A549 (cell line): ENCODE data around the gene SHFL.

Experiments
- TF ChIP-seq, protein P1 (sequence below): IDR thresholded peaks from 2 replicates; pipeline ENCODE4 v1.6.1; 2012
- TF ChIP-seq, protein P2 (sequence below): fragments of >200 bp; sonication (Bioruptor Twin); formaldehyde crosslinking; IDR thresholded peaks from 3 replicates; pipeline ENCODE4 v1.5.1; 2016

DNA sequence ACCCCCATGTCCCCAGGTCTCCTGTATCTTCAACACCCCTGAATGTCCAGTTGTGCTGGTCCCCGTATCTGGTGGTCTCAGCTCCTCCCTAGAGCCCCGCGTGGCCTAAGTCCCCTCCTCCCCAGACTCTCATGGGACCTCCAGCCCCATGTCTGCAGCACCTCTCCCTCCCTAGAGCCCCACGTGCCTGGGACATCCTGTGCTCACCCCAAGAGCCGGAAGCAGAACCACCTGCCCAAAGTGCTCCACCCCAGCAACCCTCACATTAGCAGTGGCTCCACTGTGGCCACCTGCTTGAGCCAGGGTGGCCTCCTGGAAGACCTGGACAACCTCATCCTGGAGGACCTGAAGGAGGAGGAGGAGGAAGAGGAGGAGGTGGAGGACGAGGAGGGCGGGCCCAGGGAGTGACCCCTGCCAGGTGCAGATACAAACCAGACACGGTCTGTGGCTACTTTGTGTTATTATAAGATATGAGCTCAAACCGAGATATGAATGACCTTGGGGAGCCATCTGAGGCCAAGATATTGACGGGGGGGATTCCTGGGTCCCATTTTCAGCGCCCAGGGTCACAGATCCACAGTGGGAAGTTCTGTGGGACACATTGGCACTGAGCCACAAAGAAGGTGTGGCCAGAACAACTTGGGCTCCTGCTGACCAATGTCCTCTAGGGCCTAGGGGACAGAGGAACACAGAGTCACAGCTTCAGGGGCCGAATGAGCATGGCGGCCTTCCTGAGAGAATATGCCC, 6.0 kb downstream of the SHFL start:
- TF ChIP-seq, protein P1, sequence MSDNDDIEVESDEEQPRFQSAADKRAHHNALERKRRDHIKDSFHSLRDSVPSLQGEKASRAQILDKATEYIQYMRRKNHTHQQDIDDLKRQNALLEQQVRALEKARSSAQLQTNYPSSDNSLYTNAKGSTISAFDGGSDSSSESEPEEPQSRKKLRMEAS = no peak
- TF ChIP-seq, protein P2, sequence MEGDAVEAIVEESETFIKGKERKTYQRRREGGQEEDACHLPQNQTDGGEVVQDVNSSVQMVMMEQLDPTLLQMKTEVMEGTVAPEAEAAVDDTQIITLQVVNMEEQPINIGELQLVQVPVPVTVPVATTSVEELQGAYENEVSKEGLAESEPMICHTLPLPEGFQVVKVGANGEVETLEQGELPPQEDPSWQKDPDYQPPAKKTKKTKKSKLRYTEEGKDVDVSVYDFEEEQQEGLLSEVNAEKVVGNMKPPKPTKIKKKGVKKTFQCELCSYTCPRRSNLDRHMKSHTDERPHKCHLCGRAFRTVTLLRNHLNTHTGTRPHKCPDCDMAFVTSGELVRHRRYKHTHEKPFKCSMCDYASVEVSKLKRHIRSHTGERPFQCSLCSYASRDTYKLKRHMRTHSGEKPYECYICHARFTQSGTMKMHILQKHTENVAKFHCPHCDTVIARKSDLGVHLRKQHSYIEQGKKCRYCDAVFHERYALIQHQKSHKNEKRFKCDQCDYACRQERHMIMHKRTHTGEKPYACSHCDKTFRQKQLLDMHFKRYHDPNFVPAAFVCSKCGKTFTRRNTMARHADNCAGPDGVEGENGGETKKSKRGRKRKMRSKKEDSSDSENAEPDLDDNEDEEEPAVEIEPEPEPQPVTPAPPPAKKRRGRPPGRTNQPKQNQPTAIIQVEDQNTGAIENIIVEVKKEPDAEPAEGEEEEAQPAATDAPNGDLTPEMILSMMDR = no peak
